ENCODE measurements around the gene GET4. TPM values are rescaled to one million over a fixed set of nuclear protein-coding genes. Genes with fewer than 3 reads are reported as not detected.

GET4 gene
- total and polyA plus RNA-seq, 4 donors = 19.5 to 34.7 (median 27.3) TPM

DNA sequence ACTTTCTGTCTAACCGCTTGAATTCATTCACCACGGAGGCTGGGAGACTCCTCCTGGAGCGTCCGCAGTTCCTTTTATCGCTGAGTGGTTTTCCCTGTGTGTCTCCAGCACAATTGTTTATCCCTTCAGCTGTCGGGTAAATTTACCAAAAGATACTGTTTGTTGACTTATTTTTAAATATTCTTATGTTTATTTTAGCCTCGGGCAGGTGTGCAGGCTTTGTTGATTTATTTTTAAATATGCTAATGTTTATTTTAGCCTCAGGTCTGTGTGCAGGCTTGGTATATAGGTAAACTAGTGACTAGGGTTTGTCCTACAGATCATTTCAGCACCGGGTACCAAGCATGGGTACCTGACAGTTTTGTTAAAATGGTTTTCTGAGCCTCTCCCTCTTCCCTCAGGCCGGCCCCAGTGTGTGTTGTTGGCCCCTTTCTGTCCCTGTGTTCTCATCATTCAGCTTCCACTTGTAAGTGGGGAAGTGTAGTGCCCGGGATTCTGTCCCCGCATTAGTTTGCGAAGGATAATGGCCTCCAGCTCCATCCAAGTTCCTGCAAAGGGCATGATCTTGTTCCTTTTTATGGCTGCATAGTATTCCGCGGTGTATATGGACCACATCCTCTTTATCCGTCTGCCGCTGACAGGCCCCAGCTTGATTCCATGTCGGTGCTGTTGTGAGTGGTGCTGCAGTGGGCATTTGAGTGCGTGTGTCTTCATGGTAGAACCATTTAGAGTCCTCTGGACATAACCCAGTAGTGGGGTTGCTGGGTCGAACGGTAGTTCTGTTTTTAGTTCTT lies 5.3 kb downstream of the GET4 start:
- H3K27me3 ChIP-seq (ENCODE audit: control insufficient read depth in 4 of 4, insufficient read depth in 4 of 4, low read length in 3 of 4) = no peaks in the 10 kb centered on the region
- no peaks in the 10 kb centered on the region for H3K9me3 ChIP-seq (ENCODE audit: control insufficient read depth in 4 of 4, low read length in 3 of 4)
- peak overlapping the region in 1 of 2 donors; percentile 52 for H3K9ac ChIP-seq (ENCODE audit: low read depth in 1 of 2, low read length in 2 of 2)
- no peak for DNase-seq (ENCODE audit: low spot score)
- peak overlapping the region; percentile 57 to 65 for H3K27ac ChIP-seq (ENCODE audit: low read depth in 1 of 2, low read length in 2 of 2)
- TF ChIP-seq HNF4A (conservative IDR thresholded peaks at IDR 0.05) (no peak), RXRA (IDR thresholded peaks at IDR 0.05) (no peak), FOXA1 (IDR thresholded peaks at IDR 0.05) (no peak), NR2F2 (IDR thresholded peaks at IDR 0.05) (no peak), ZBTB33 (IDR thresholded peaks at IDR 0.05) (no peak), YY1 (IDR thresholded peaks at IDR 0.05) (no peak), ATF3 (IDR thresholded peaks at IDR 0.05) (no peak), HNF4G (IDR thresholded peaks at IDR 0.05) (no peak), TAF1 (conservative IDR thresholded peaks at IDR 0.05) (no peak), RAD21 (IDR thresholded peaks at IDR 0.05) (no peak), REST (IDR thresholded peaks at IDR 0.05) (no peak), GABPA (IDR thresholded peaks at IDR 0.05 in 1 of 2, conservative IDR thresholded peaks at IDR 0.05 in 1 of 2) (no peak), SP1 (IDR thresholded peaks at IDR 0.05) (no peak), MAX (IDR thresholded peaks at IDR 0.05) (no peak), JUND (IDR thresholded peaks at IDR 0.05) (no peak), FOXA2 (IDR thresholded peaks at IDR 0.05) (no peak), EGR1 (IDR thresholded peaks at IDR 0.05; ENCODE audit: low read depth in 2 of 2) (no peak)
- TF ChIP-seq, protein P1, sequence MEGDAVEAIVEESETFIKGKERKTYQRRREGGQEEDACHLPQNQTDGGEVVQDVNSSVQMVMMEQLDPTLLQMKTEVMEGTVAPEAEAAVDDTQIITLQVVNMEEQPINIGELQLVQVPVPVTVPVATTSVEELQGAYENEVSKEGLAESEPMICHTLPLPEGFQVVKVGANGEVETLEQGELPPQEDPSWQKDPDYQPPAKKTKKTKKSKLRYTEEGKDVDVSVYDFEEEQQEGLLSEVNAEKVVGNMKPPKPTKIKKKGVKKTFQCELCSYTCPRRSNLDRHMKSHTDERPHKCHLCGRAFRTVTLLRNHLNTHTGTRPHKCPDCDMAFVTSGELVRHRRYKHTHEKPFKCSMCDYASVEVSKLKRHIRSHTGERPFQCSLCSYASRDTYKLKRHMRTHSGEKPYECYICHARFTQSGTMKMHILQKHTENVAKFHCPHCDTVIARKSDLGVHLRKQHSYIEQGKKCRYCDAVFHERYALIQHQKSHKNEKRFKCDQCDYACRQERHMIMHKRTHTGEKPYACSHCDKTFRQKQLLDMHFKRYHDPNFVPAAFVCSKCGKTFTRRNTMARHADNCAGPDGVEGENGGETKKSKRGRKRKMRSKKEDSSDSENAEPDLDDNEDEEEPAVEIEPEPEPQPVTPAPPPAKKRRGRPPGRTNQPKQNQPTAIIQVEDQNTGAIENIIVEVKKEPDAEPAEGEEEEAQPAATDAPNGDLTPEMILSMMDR (IDR thresholded peaks at IDR 0.05; ENCODE audit: low read depth, low read length, missing input control) = no peak
- 85% methylated on average over 20 of the region's 20 CpGs for WGBS
- no peaks in the 10 kb centered on the region for H3K36me3 ChIP-seq (ENCODE audit: control insufficient read depth in 4 of 4, insufficient read depth in 3 of 4, low read depth in 1 of 4, low read length in 3 of 4)
- no peak overlapping the region for H3K4me3 ChIP-seq (ENCODE audit: low read depth in 1 of 3, low read length in 3 of 3)
- peaks cover 43 to 77% (median 60%) of the 10 kb centered on the region in 4 donors for H3K4me1 ChIP-seq (ENCODE audit: control insufficient read depth in 4 of 4, insufficient read depth in 4 of 4, low read length in 3 of 4)
